ENCODE results near the gene ZNF304. TPM values are rescaled to one million over a fixed set of nuclear protein-coding genes. Genes with fewer than 3 reads are reported as not detected.

The ZNF304 gene
- total and polyA plus RNA-seq, 2 of the 13 experiments (the other 11 are each of a cell fraction or from before 2014, with no cell fraction given): 3.4 to 8.0 TPM

DNA sequence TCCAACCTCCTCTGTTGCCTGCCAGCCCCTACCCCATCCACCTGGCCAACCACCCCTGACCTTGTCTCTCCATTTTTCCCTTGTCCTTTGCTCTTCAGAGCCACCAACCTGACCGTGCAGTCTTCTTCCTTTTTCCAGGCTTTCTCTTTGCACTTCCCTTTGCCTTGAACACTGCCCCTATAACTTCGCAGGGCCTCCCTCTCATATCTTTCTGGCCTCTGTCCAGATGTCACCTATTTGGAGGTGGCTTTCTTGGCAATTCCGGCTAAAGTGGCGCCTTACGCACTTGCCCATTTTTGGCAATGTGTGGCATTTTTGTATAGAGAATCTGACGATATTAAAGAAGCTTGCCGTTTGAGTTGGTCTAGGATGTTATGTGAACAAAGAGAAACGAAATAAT lies 30.0 kb upstream of the ZNF304 start:
- no peaks in the 10 kb centered on the region for H4K20me1 ChIP-seq (ENCODE audit: insufficient read depth, low read length)
- FAIRE-seq (no peak), DNase-seq (ENCODE audit: low spot score) (no peak), ATAC-seq (no peak; the same call in 2 of the 3 replicates)
- CTCF ChIA-PET (ENCODE audit: low intra/inter-chr PET ratio, low total read pairs): no interaction called here
- H3K36me3 ChIP-seq (replicated peaks in 1 of 2; ENCODE audit: control insufficient read depth in 1 of 2, insufficient read depth in 2 of 2, low read length in 2 of 2): peaks cover 10 to 25% of the 10 kb centered on the region in 2 experiments
- H2AFZ ChIP-seq (ENCODE audit: low read length): no peak overlapping the region
- H3K4me1 ChIP-seq (ENCODE audit: insufficient read depth, low read length): peaks cover 25% of the 10 kb centered on the region
- peak overlapping the region; percentile 84 to 91 (median 88) for H3K4me3 ChIP-seq (replicated peaks in 1 of 3; ENCODE audit: insufficient read depth in 1 of 3, low read depth in 2 of 3, low read length in 3 of 3)
- 18% methylated on average over 8 of the region's 8 CpGs for WGBS (ENCODE audit: low lambda C conversion rate)
- in situ Hi-C loops (cut with HindIII; ENCODE audit: extremely low pct_ligation_motif_present, low pct_unique_long_range_greater_than_20kb) (no loop called here), intact Hi-C loops (cut with micrococcal nuclease; ENCODE audit: unreplicated experiment) (loop anchor here (5.0 kb wide), 1 partner anchor 41 kb away; the partner anchor contains the start of genes TRAPPC2B and ZNF547)
- peaks cover 28% of the 10 kb centered on the region for H3K79me2 ChIP-seq (ENCODE audit: insufficient read depth, low read length)
- peak overlapping the region; percentile 93 for H3K9ac ChIP-seq (ENCODE audit: insufficient read depth, low read depth, low read length)
- BruUV-seq (replicated peaks): no TSS peak
- peak overlapping the region; percentile 79 for H3K4me2 ChIP-seq (ENCODE audit: low read depth, low read length)
- TF ChIP-seq, protein P1, sequence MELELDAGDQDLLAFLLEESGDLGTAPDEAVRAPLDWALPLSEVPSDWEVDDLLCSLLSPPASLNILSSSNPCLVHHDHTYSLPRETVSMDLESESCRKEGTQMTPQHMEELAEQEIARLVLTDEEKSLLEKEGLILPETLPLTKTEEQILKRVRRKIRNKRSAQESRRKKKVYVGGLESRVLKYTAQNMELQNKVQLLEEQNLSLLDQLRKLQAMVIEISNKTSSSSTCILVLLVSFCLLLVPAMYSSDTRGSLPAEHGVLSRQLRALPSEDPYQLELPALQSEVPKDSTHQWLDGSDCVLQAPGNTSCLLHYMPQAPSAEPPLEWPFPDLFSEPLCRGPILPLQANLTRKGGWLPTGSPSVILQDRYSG (CRISPR knock-in tag; IDR thresholded peaks at IDR 0.05): no peak
- peak; percentile 37; the same call in 1 of the 2 replicates for TF ChIP-seq SRF (IDR thresholded peaks at IDR 0.05; ENCODE audit: low read depth, low read length)
- 0 out of 5 replicates have a peak, but pooled peaks cover 0 to 4% of the 10 kb centered on the region in 2 experiments for H3K27me3 ChIP-seq (ENCODE audit: control insufficient read depth in 1 of 2, insufficient read depth in 2 of 2, low read length in 2 of 2)
- no peaks in the 10 kb centered on the region for H3K9me3 ChIP-seq (ENCODE audit: low read length)
- peak overlapping the region; percentile 59 for H3K27ac ChIP-seq (ENCODE audit: extremely low read length, insufficient read depth, low read length)
- POLR2A ChIA-PET: interaction anchor here (0.7 kb wide), 1 partner anchor 30 kb away, joined by 3 read pairs; the partner anchor contains the start of gene ZNF304

DNA sequence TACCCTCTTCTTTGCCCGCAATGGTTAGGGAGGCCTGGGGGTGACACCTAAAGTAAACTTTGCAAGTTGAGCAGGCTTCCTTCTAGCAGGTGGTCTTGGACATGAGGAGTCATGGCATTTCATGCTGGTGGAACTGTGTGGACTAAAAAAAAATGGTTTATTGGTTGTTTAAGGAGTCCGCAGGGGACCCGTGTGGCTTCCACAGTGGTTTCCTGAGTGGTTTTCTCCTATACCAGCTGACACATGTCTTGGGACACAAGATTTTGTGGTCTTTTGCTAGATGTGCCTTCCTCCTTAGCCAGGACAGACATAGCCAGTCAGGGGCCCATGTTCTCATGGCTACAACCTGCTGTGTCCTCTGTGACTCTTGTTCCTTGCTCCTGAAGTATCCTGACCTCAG lies 29.3 kb upstream of the ZNF304 start:
- no TSS peak for BruUV-seq (replicated peaks)
- in situ Hi-C loops (cut with HindIII; ENCODE audit: extremely low pct_ligation_motif_present, low pct_unique_long_range_greater_than_20kb): no loop called here
- H3K9me3 ChIP-seq (ENCODE audit: low read length): no peaks in the 10 kb centered on the region
- ChIA-PET CTCF (ENCODE audit: low intra/inter-chr PET ratio, low total read pairs) (no interaction called here), POLR2A (interaction anchor here (0.7 kb wide), 1 partner anchor 29 kb away, joined by 3 read pairs; the partner anchor contains the start of gene ZNF304)
- H3K9ac ChIP-seq (ENCODE audit: insufficient read depth, low read depth, low read length): peak overlapping the region; percentile 93; the same call in 1 of the 2 replicates
- peak overlapping the region; percentile 84 to 91 (median 88); a peak in 5 of 6 replicates for H3K4me3 ChIP-seq (replicated peaks in 1 of 3; ENCODE audit: insufficient read depth in 1 of 3, low read depth in 2 of 3, low read length in 3 of 3)
- ATAC-seq (no peak), DNase-seq (ENCODE audit: low spot score) (no peak), FAIRE-seq (no peak)
- H3K36me3 ChIP-seq (replicated peaks in 1 of 2; ENCODE audit: control insufficient read depth in 1 of 2, insufficient read depth in 2 of 2, low read length in 2 of 2): peaks cover 14 to 30% of the 10 kb centered on the region in 2 experiments
- peaks cover 25% of the 10 kb centered on the region for H3K4me1 ChIP-seq (ENCODE audit: insufficient read depth, low read length)
- peaks cover 28% of the 10 kb centered on the region for H3K79me2 ChIP-seq (ENCODE audit: insufficient read depth, low read length)
- WGBS (ENCODE audit: low lambda C conversion rate): 84% methylated on average over 3 of the region's 3 CpGs
- H2AFZ ChIP-seq (ENCODE audit: low read length): no peak overlapping the region
- no peaks in the 10 kb centered on the region for H4K20me1 ChIP-seq (ENCODE audit: insufficient read depth, low read length)
- TF ChIP-seq, protein P2, sequence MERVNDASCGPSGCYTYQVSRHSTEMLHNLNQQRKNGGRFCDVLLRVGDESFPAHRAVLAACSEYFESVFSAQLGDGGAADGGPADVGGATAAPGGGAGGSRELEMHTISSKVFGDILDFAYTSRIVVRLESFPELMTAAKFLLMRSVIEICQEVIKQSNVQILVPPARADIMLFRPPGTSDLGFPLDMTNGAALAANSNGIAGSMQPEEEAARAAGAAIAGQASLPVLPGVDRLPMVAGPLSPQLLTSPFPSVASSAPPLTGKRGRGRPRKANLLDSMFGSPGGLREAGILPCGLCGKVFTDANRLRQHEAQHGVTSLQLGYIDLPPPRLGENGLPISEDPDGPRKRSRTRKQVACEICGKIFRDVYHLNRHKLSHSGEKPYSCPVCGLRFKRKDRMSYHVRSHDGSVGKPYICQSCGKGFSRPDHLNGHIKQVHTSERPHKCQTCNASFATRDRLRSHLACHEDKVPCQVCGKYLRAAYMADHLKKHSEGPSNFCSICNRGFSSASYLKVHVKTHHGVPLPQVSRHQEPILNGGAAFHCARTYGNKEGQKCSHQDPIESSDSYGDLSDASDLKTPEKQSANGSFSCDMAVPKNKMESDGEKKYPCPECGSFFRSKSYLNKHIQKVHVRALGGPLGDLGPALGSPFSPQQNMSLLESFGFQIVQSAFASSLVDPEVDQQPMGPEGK (CRISPR knock-in tag; IDR thresholded peaks at IDR 0.05): no peak
- no peak for TF ChIP-seq AHR (CRISPR knock-in tag; IDR thresholded peaks at IDR 0.05)
- TF ChIP-seq DNMT3B (CRISPR knock-in tag; conservative IDR thresholded peaks at IDR 0.05): no peak
- TF ChIP-seq NFKB2 (CRISPR knock-in tag; IDR thresholded peaks at IDR 0.05; ENCODE audit: borderline replicate concordance): no peak
- TF ChIP-seq AGO2 (optimal IDR thresholded peaks at IDR 0.05; ENCODE audit: low read depth, low read length): no peak
- no peak for TF ChIP-seq ZNF460 (CRISPR knock-in tag; IDR thresholded peaks at IDR 0.05; ENCODE audit: borderline replicate concordance)
- TF ChIP-seq ZNF20 (CRISPR knock-in tag; IDR thresholded peaks at IDR 0.05): no peak
- no peak for TF ChIP-seq FOXK1 (CRISPR knock-in tag; IDR thresholded peaks at IDR 0.05; ENCODE audit: borderline replicate concordance, low read depth)
- no peak for TF ChIP-seq ZNF3 (CRISPR knock-in tag; IDR thresholded peaks at IDR 0.05)
- TF ChIP-seq, protein P3, sequence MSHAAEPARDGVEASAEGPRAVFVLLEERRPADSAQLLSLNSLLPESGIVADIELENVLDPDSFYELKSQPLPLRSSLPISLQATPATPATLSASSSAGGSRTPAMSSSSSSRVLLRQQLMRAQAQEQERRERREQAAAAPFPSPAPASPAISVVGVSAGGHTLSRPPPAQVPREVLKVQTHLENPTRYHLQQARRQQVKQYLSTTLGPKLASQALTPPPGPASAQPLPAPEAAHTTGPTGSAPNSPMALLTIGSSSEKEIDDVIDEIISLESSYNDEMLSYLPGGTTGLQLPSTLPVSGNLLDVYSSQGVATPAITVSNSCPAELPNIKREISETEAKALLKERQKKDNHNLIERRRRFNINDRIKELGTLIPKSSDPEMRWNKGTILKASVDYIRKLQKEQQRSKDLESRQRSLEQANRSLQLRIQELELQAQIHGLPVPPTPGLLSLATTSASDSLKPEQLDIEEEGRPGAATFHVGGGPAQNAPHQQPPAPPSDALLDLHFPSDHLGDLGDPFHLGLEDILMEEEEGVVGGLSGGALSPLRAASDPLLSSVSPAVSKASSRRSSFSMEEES (CRISPR knock-in tag; IDR thresholded peaks at IDR 0.05): no peak
- TF ChIP-seq ARHGAP35 (CRISPR knock-in tag; IDR thresholded peaks at IDR 0.05; ENCODE audit: borderline replicate concordance): no peak
- H3K27ac ChIP-seq (ENCODE audit: extremely low read length, insufficient read depth, low read length): no peak overlapping the region
- intact Hi-C loops (cut with micrococcal nuclease; ENCODE audit: unreplicated experiment): loop anchor here (5.0 kb wide), 1 partner anchor 41 kb away; the partner anchor contains the start of genes TRAPPC2B and ZNF547
- peak overlapping the region; percentile 79 for H3K4me2 ChIP-seq (ENCODE audit: low read depth, low read length)
- 0 out of 5 replicates have a peak, but pooled peaks cover 0 to 1% of the 10 kb centered on the region in 2 experiments for H3K27me3 ChIP-seq (ENCODE audit: control insufficient read depth in 1 of 2, insufficient read depth in 2 of 2, low read length in 2 of 2)

All from HepG2 (cell line).